HCT116 (cell line): ENCODE results near the gene STAG1. TPM values are rescaled to one million over a fixed set of nuclear protein-coding genes. Genes with fewer than 3 reads are reported as not detected.

ENCODE experiments used
- ATAC-seq: fragments of 200-7000 bp; cut with Tn5 transposase; 2 replicates; pipeline ENCODE4 v1.9.1; 2020; ENCODE audit warnings: mild to moderate bottlenecking, moderate library complexity
- BruUV-seq: library from RNA; stranded (reverse); fragments of 400-500 nt; replicated peaks from 2 replicates; lab custom pipeline; 2021; lab: Mats Ljungman, UMichigan
- CTCF ChIA-PET: fragments of 300-600 bp; sonication (Branson Sonifier 250); formaldehyde crosslinking; loops from one replicate; lab custom pipeline; 2021; ENCODE audit warnings: antibody characterized with exemption; lab: Charles Lee
- POLR2A ChIA-PET: fragments of 300-600, 350-600 bp; sonication (Branson Sonifier 250); formaldehyde crosslinking; loops from one replicate; lab custom pipeline; 2021; ENCODE audit warnings: antibody characterized with exemption; lab: Charles Lee
- RAD21 ChIA-PET, 2 experiments: fragments of 300-600 bp; sonication (Branson Sonifier 250); formaldehyde crosslinking; loops; one replicate each; lab custom pipeline; 2023; ENCODE audit warnings: low total read pairs in 2 of 2; ENCODE audit not compliant: uncharacterized antibody in 2 of 2, unreplicated experiment in 2 of 2, low non-redundant PET in 1 of 2; lab: Charles Lee
- DNase-seq: peaks from one replicate; pipeline ENCODE4 v3.0.0-alpha.2; 2010; ENCODE audit warnings: low read depth, low spot score
- H2AFZ ChIP-seq: fragments of 200-600 bp; shearing (Covaris generic), sonication (generic); 2 replicates; pipeline ENCODE4 v1.6.1; 2017; ENCODE audit warnings: low read depth, mixed run types, mixed read lengths, antibody characterized with exemption, low read length; ENCODE audit not compliant: poor library complexity, severe bottlenecking
- H3K27ac ChIP-seq: 2 replicates; pipeline ENCODE4 v1.5.1; 2012; ENCODE audit warnings: low read depth, low read length
- H3K27me3 ChIP-seq: fragments of 200-600 bp; sonication (generic); 2 replicates; pipeline ENCODE4 v1.6.1; 2016; ENCODE audit warnings: mixed run types, low read length, mixed read lengths; ENCODE audit not compliant: insufficient read depth
- H3K36me3 ChIP-seq, 2 experiments: fragments of 200-500 bp in 1 of 2; fragments of 200-600 bp in 1 of 2; sonication (Bioruptor generic) in 1 of 2; sonication (generic) in 1 of 2; 2 replicates each; pipeline versions ENCODE4 v1.5.1 to v1.6.1; 2014 to 2016; ENCODE audit warnings: low read length in 2 of 2, inconsistent platforms in 1 of 2, mixed read lengths in 1 of 2, mixed run types in 1 of 2; ENCODE audit not compliant: insufficient read depth in 2 of 2, control insufficient read depth in 1 of 2
- H3K4me1 ChIP-seq, 2 experiments: fragments of 200-600 bp in 1 of 2; sonication (generic) in 1 of 2; 2 replicates each; pipeline versions ENCODE4 v1.5.1 to v1.6.1; 2012 to 2017; ENCODE audit warnings: low read length in 2 of 2, inconsistent platforms in 1 of 2, mild to moderate bottlenecking in 1 of 2, mixed read lengths in 1 of 2, mixed run types in 1 of 2, moderate library complexity in 1 of 2; ENCODE audit not compliant: insufficient read depth in 2 of 2, control insufficient read depth in 1 of 2
- H3K4me2 ChIP-seq: fragments of 200-600 bp; sonication (generic); 2 replicates; pipeline ENCODE4 v1.6.1; 2017; ENCODE audit warnings: mixed run types, low read length, mixed read lengths
- H3K4me3 ChIP-seq, 2 experiments: fragments of 200-600 bp in 1 of 2; sonication (generic) in 1 of 2; replicated peaks in 1 of 2; 2 replicates each; pipeline ENCODE4 v1.5.1; 2011 to 2016; ENCODE audit warnings: low read length in 2 of 2, control low read depth in 1 of 2, low read depth in 1 of 2, mild to moderate bottlenecking in 1 of 2, mixed read lengths in 1 of 2, mixed run types in 1 of 2
- H3K79me2 ChIP-seq: fragments of 200-600 bp; sonication (generic); 2 replicates; pipeline ENCODE4 v1.6.1; 2017; ENCODE audit warnings: mild to moderate bottlenecking, mixed run types, low read length, moderate library complexity, mixed read lengths; ENCODE audit not compliant: insufficient read depth
- H3K9ac ChIP-seq: fragments of 200-600 bp; sonication (generic); 2 replicates; pipeline ENCODE4 v1.6.1; 2016; ENCODE audit warnings: low read length, mixed read lengths
- H3K9me2 ChIP-seq: fragments of 200-600 bp; sonication (generic), shearing (Covaris generic); 2 replicates; pipeline ENCODE4 v1.6.1; 2017; ENCODE audit warnings: mixed run types, mild to moderate bottlenecking, moderate library complexity; ENCODE audit not compliant: insufficient read depth
- H3K9me3 ChIP-seq, 2 experiments: fragments of 200-500 bp in 1 of 2; fragments of 200-600 bp in 1 of 2; sonication (Bioruptor generic) in 1 of 2; sonication (generic) in 1 of 2; 2 replicates each; pipeline ENCODE4 v1.6.1; 2014 to 2017; ENCODE audit warnings: low read length in 2 of 2, mixed read lengths in 2 of 2, inconsistent platforms in 1 of 2, low read depth in 1 of 2, mild to moderate bottlenecking in 1 of 2, mixed run types in 1 of 2, moderate library complexity in 1 of 2; ENCODE audit not compliant: control insufficient read depth in 1 of 2, insufficient read depth in 1 of 2
- H4K20me1 ChIP-seq: fragments of 200-600 bp; sonication (generic), shearing (Covaris generic); 2 replicates; pipeline ENCODE4 v1.6.1; 2017; ENCODE audit warnings: mixed run types, mild to moderate bottlenecking, moderate library complexity; ENCODE audit not compliant: insufficient read depth
- CEBPB ChIP-seq: IDR thresholded peaks from 2 replicates; pipeline ENCODE4 v1.6.1; 2012; ENCODE audit warnings: low read depth
- ELF1 ChIP-seq: IDR thresholded peaks from 2 replicates; pipeline ENCODE4 v1.6.1; 2012; ENCODE audit warnings: low read depth, borderline replicate concordance
- EZH2 ChIP-seq: fragments of 200-600 bp; sonication (generic); IDR thresholded peaks from 2 replicates; pipeline ENCODE4 v1.6.1; 2017; ENCODE audit warnings: antibody characterized with exemption, mixed run types
- EZH2phosphoT487 ChIP-seq: fragments of 200-600 bp; IDR thresholded peaks from 2 replicates; pipeline ENCODE4 v1.6.1; 2018; ENCODE audit warnings: antibody characterized with exemption, borderline replicate concordance
- JUND ChIP-seq: IDR thresholded peaks from 2 replicates; pipeline ENCODE4 v1.6.1; 2012
- MAX ChIP-seq: IDR thresholded peaks from 2 replicates; pipeline ENCODE4 v1.6.1; 2012
- POLR2A ChIP-seq: IDR thresholded peaks from 2 replicates; pipeline ENCODE4 v1.7.0; 2011; ENCODE audit warnings: borderline replicate concordance; ENCODE audit not compliant: insufficient read depth, insufficient read length; ENCODE audit errors: extremely low read depth
- POLR2AphosphoS5 ChIP-seq: IDR thresholded peaks from 2 replicates; pipeline ENCODE4 v1.6.1; 2011; ENCODE audit warnings: mild to moderate bottlenecking, low read depth, low read length, moderate library complexity
- RAD21 ChIP-seq: IDR thresholded peaks from 2 replicates; pipeline ENCODE4 v1.6.1; 2012; ENCODE audit warnings: low read depth, mild to moderate bottlenecking
- REST ChIP-seq: IDR thresholded peaks from 2 replicates; pipeline ENCODE4 v1.6.1; 2012; ENCODE audit warnings: low read depth
- SIN3A ChIP-seq: IDR thresholded peaks from 2 replicates; pipeline ENCODE4 v1.6.1; 2012; ENCODE audit warnings: low read depth
- SP1 ChIP-seq: IDR thresholded peaks from 2 replicates; pipeline ENCODE4 v1.6.1; 2012; ENCODE audit warnings: low read depth
- TCF7L2 ChIP-seq: IDR thresholded peaks from 2 replicates; pipeline ENCODE4 v1.7.0; 2011; ENCODE audit warnings: borderline replicate concordance, inconsistent platforms; ENCODE audit not compliant: insufficient read depth, insufficient read length; ENCODE audit errors: extremely low read depth
- ZBTB33 ChIP-seq: IDR thresholded peaks from 2 replicates; pipeline ENCODE4 v1.6.1; 2011; ENCODE audit warnings: mild to moderate bottlenecking, low read length, moderate library complexity; ENCODE audit not compliant: insufficient replicate concordance; ENCODE audit errors: extremely low read depth
- ZFX ChIP-seq: fragments of 450-650 bp; IDR thresholded peaks from 2 replicates; pipeline ENCODE4 v1.6.1; 2017
- intact Hi-C: fragments of 100-400 bp; cut with micrococcal nuclease; formaldehyde crosslinking; loops from 2 replicates; pipeline ENCODE4 v1.10.0; 2022
- total RNA-seq: library from RNA; stranded (reverse); gene quantifications from one replicate; pipeline ENCODE4 v1.2.1, GENCODE V29; 2021; ENCODE audit not compliant: unreplicated experiment

The STAG1 gene
- total RNA-seq, 1 experiment from 2014 or later, result 29.4 TPM

- ChIA-PET CTCF (no interaction called here), RAD21 (no interaction called here), POLR2A (no interaction called here)
- H3K27me3 ChIP-seq, result no peaks in the 10 kb centered on the region
- H3K79me2 ChIP-seq, result peaks cover 96% of the 10 kb centered on the region
- H2AFZ ChIP-seq, result no peak overlapping the region
- no peak for TF ChIP-seq ZBTB33
- no peak for TF ChIP-seq ELF1
- TF ChIP-seq CEBPB, result no peak
- no peak for TF ChIP-seq SIN3A
- TF ChIP-seq POLR2AphosphoS5, result no peak
- no peak for TF ChIP-seq REST
- no peak for TF ChIP-seq EZH2phosphoT487
- no peak for TF ChIP-seq MAX
- TF ChIP-seq SP1, result no peak
- no peak for TF ChIP-seq EZH2
- TF ChIP-seq TCF7L2, result no peak
- no peak for TF ChIP-seq POLR2A
- TF ChIP-seq JUND, result no peak
- TF ChIP-seq ZFX, result no peak
- TF ChIP-seq RAD21, result no peak
- no peaks in the 10 kb centered on the region for H3K36me3 ChIP-seq
- peaks cover 11 to 31% of the 10 kb centered on the region in 2 experiments for H3K4me1 ChIP-seq
- no peak overlapping the region for H3K9ac ChIP-seq
- no peak overlapping the region for H3K4me3 ChIP-seq
- no peak for DNase-seq
- no peak for ATAC-seq
- peaks cover 4% of the 10 kb centered on the region; the same call in 1 of the 2 replicates for H4K20me1 ChIP-seq
- H3K9me3 ChIP-seq, result no peaks in the 10 kb centered on the region
- no peaks in the 10 kb centered on the region for H3K9me2 ChIP-seq
- H3K27ac ChIP-seq, result no peak overlapping the region
- BruUV-seq, result no TSS peak
- intact Hi-C loops, result no loop called here
- H3K4me2 ChIP-seq, result no peak overlapping the region
These were observed 117.4 kb downstream of the STAG1 start for GRCh38 chr3:136634821-136635220.
